H9 (cell line): ENCODE measurements around the gene LIG4. TPM values are rescaled to one million over a fixed set of nuclear protein-coding genes. Genes with fewer than 3 reads are reported as not detected.

Source experiments
- DNase-seq: peaks from one replicate; pipeline ENCODE4 v3.0.0-alpha.2; 2017
- H2AFZ ChIP-seq: one replicate; pipeline ENCODE4 v1.6.1; 2013; ENCODE audit warnings: mild to moderate bottlenecking, low read length, control low read depth, moderate library complexity
- H2AK5ac ChIP-seq: 2 replicates; pipeline ENCODE4 v1.6.1; 2013; ENCODE audit warnings: low read length, control low read depth, mixed read lengths; ENCODE audit not compliant: insufficient read length
- H2BK120ac ChIP-seq: one replicate; pipeline ENCODE4 v1.6.1; 2013; ENCODE audit warnings: low read depth, mild to moderate bottlenecking, low read length, control low read depth, inconsistent platforms; ENCODE audit not compliant: poor library complexity, severe bottlenecking
- H2BK12ac ChIP-seq: 2 replicates; pipeline ENCODE4 v1.6.1; 2013; ENCODE audit warnings: low read length, control low read depth, mixed read lengths, low read depth; ENCODE audit not compliant: insufficient read length
- H2BK15ac ChIP-seq: 2 replicates; pipeline ENCODE4 v1.6.1; 2013; ENCODE audit warnings: low read depth, low read length, control low read depth
- H2BK20ac ChIP-seq: one replicate; pipeline ENCODE4 v1.6.1; 2013; ENCODE audit warnings: low read depth, mild to moderate bottlenecking, low read length, control low read depth, inconsistent platforms; ENCODE audit not compliant: poor library complexity, severe bottlenecking
- H2BK5ac ChIP-seq: 2 replicates; pipeline ENCODE4 v1.6.1; 2013; ENCODE audit warnings: low read length, control low read depth, mixed read lengths; ENCODE audit not compliant: insufficient read length
- H3K14ac ChIP-seq: 2 replicates; pipeline ENCODE4 v1.6.1; 2013; ENCODE audit warnings: low read length, control low read depth; ENCODE audit not compliant: insufficient read depth
- H3K18ac ChIP-seq: 2 replicates; pipeline ENCODE4 v1.6.1; 2013; ENCODE audit warnings: low read depth, mild to moderate bottlenecking, mixed read lengths, low read length, control low read depth; ENCODE audit not compliant: insufficient read length
- H3K23ac ChIP-seq: 2 replicates; pipeline ENCODE4 v1.6.1; 2013; ENCODE audit warnings: low read length, control low read depth, mixed read lengths, low read depth; ENCODE audit not compliant: insufficient read length
- H3K23me2 ChIP-seq: 2 replicates; pipeline ENCODE4 v1.6.1; 2013; ENCODE audit warnings: low read depth, mild to moderate bottlenecking, mixed read lengths, low read length, control low read depth; ENCODE audit not compliant: insufficient read length, poor library complexity, severe bottlenecking
- H3K27ac ChIP-seq: 2 replicates; pipeline ENCODE4 v1.5.1; 2013; ENCODE audit warnings: low read length, control low read depth, mixed read lengths, low read depth; ENCODE audit not compliant: insufficient read length
- H3K27me3 ChIP-seq: 2 replicates; pipeline ENCODE4 v1.6.1; 2013; ENCODE audit warnings: low read length, control low read depth, inconsistent platforms; ENCODE audit not compliant: insufficient read depth
- H3K4ac ChIP-seq: 2 replicates; pipeline ENCODE4 v1.6.1; 2013; ENCODE audit warnings: low read depth, mild to moderate bottlenecking, control low read depth, inconsistent platforms, low read length, moderate library complexity
- H3K4me1 ChIP-seq: 2 replicates; pipeline ENCODE4 v1.6.1; 2013; ENCODE audit warnings: low read length, control low read depth, inconsistent platforms; ENCODE audit not compliant: insufficient read depth
- H3K4me2 ChIP-seq: 2 replicates; pipeline ENCODE4 v1.6.1; 2013; ENCODE audit warnings: low read length, control low read depth, mixed read lengths; ENCODE audit not compliant: insufficient read length, insufficient read depth
- H3K56ac ChIP-seq: 2 replicates; pipeline ENCODE4 v1.6.1; 2013; ENCODE audit warnings: low read depth, mild to moderate bottlenecking, mixed read lengths, low read length, control low read depth; ENCODE audit not compliant: insufficient read length
- H3K79me1 ChIP-seq: 2 replicates; pipeline ENCODE4 v1.6.1; 2013; ENCODE audit warnings: low read depth, mild to moderate bottlenecking, moderate library complexity, low read length, control low read depth, inconsistent platforms; ENCODE audit not compliant: insufficient read depth, poor library complexity, severe bottlenecking
- H3K79me2 ChIP-seq: 2 replicates; pipeline ENCODE4 v1.6.1; 2013; ENCODE audit warnings: low read length, control low read depth, inconsistent platforms; ENCODE audit not compliant: insufficient read depth
- H3K9ac ChIP-seq: 2 replicates; pipeline ENCODE4 v1.6.1; 2013; ENCODE audit warnings: low read length, control low read depth, mixed read lengths; ENCODE audit not compliant: insufficient read length; ENCODE audit errors: extremely low read depth
- H3K9me3 ChIP-seq: one replicate; pipeline ENCODE4 v1.6.1; 2013; ENCODE audit warnings: low read depth, low read length, inconsistent platforms; ENCODE audit not compliant: control insufficient read depth
- H3T11ph ChIP-seq: one replicate; pipeline ENCODE4 v1.6.1; 2013; ENCODE audit warnings: mild to moderate bottlenecking, low read length, control low read depth, inconsistent platforms
- H4K20me1 ChIP-seq: one replicate; pipeline ENCODE4 v1.6.1; 2013; ENCODE audit not compliant: control insufficient read depth, insufficient read length, insufficient read depth
- H4K5ac ChIP-seq: 2 replicates; pipeline ENCODE4 v1.6.1; 2013; ENCODE audit warnings: low read depth, mild to moderate bottlenecking, mixed read lengths, low read length, control low read depth; ENCODE audit not compliant: insufficient read length
- H4K8ac ChIP-seq: replicated peaks from 2 replicates; pipeline ENCODE4 v1.6.1; 2013; ENCODE audit warnings: low read length, control low read depth, mixed read lengths, low read depth; ENCODE audit not compliant: insufficient read length
- H4K91ac ChIP-seq: 2 replicates; pipeline ENCODE4 v1.6.1; 2013; ENCODE audit warnings: low read depth, mild to moderate bottlenecking, moderate library complexity, mixed read lengths, low read length, control low read depth; ENCODE audit not compliant: insufficient read length
- H3K27ac Mint-ChIP-seq, 3 experiments: 2 replicates in 2 of 3; 3 replicates in 1 of 3; pipeline ENCODE4 v1.8.0; 2020 to 2021; ENCODE audit warnings: mixed read lengths in 3 of 3, mild to moderate bottlenecking in 1 of 3, moderate library complexity in 1 of 3
- H3K27me3 Mint-ChIP-seq: 2 replicates; pipeline ENCODE4 v1.8.0; 2021; ENCODE audit warnings: low read depth, mild to moderate bottlenecking, moderate library complexity, mixed read lengths
- H3K36me3 Mint-ChIP-seq, 3 experiments: 2 replicates in 2 of 3; 3 replicates in 1 of 3; pipeline ENCODE4 v1.8.0; 2020 to 2021; ENCODE audit warnings: low read depth in 3 of 3, mixed read lengths in 3 of 3; ENCODE audit not compliant: insufficient read depth in 1 of 3
- H3K4me1 Mint-ChIP-seq, 2 experiments: 2 replicates each; pipeline ENCODE4 v1.8.0; 2020; ENCODE audit warnings: mixed read lengths in 2 of 2
- H3K4me3 Mint-ChIP-seq, 2 experiments: 2 replicates in 1 of 2; 3 replicates in 1 of 2; pipeline ENCODE4 v1.8.0; 2020 to 2021; ENCODE audit warnings: mild to moderate bottlenecking in 2 of 2, mixed read lengths in 2 of 2, moderate library complexity in 1 of 2
- H3K9me3 Mint-ChIP-seq, 2 experiments: 2 replicates in 1 of 2; 3 replicates in 1 of 2; pipeline ENCODE4 v1.8.0; 2020; ENCODE audit warnings: mild to moderate bottlenecking in 2 of 2, mixed read lengths in 2 of 2, moderate library complexity in 1 of 2
- WGBS: extraction: QIAGEN DNeasy Blood & Tissue Kit; methylation state at CpG from one replicate; pipeline ENCODE4 v1.1.7; 2013; ENCODE audit warnings: missing lambda C conversion rate, low lambda C conversion rate, mixed read lengths; ENCODE audit not compliant: insufficient read length; ENCODE audit errors: extremely low coverage; 5-methylcytosine and 5-hydroxymethylcytosine counted together
- total RNA-seq: library from RNA; stranded (reverse); gene quantifications from 2 replicates; pipeline ENCODE4 v1.2.1, GENCODE V29; 2021
- TF ChIP-seq, protein P1 (sequence below): fragments of 200-600 bp; sonication (generic); conservative IDR thresholded peaks from 3 replicates; pipeline ENCODE4 v1.8.0; 2021; ENCODE audit warnings: antibody characterized with exemption, mild to moderate bottlenecking

Gene LIG4
- total RNA-seq, 1 experiment from 2014 or later = 5.6 TPM

- Histone ChIP-seq H2BK20ac (no peak overlapping the region), H4K8ac (no peak overlapping the region), H2BK15ac (no peak overlapping the region), H3K23ac (no peak overlapping the region), H3K9me3 (no peaks in the 10 kb centered on the region), H3K27me3 (no peaks in the 10 kb centered on the region), H3K56ac (no peak overlapping the region), H3T11ph (no peak overlapping the region), H3K79me1 (no peaks in the 10 kb centered on the region), H3K4me1 (no peaks in the 10 kb centered on the region), H3K23me2 (no peaks in the 10 kb centered on the region), H3K27ac (no peak overlapping the region), H2BK12ac (no peak overlapping the region), H3K4me2 (no peak overlapping the region), H3K18ac (no peak overlapping the region), H3K79me2 (no peaks in the 10 kb centered on the region), H4K20me1 (no peaks in the 10 kb centered on the region), H2BK120ac (no peak overlapping the region), H2BK5ac (no peak overlapping the region), H2AK5ac (no peak overlapping the region), H2AFZ (no peak overlapping the region), H3K9ac (no peak overlapping the region), H3K4ac (no peak overlapping the region), H4K5ac (no peak overlapping the region), H3K14ac (no peak overlapping the region), H4K91ac (no peak overlapping the region)
- no peak overlapping the region for H3K4me3 Mint-ChIP-seq
- H3K9me3 Mint-ChIP-seq = peaks cover 17 to 19% of the 10 kb centered on the region in 2 experiments
- peaks cover 0 to 10% (median 0%) of the 10 kb centered on the region in 3 experiments; a peak in 4 of 7 replicates for H3K36me3 Mint-ChIP-seq
- TF ChIP-seq, protein P1, sequence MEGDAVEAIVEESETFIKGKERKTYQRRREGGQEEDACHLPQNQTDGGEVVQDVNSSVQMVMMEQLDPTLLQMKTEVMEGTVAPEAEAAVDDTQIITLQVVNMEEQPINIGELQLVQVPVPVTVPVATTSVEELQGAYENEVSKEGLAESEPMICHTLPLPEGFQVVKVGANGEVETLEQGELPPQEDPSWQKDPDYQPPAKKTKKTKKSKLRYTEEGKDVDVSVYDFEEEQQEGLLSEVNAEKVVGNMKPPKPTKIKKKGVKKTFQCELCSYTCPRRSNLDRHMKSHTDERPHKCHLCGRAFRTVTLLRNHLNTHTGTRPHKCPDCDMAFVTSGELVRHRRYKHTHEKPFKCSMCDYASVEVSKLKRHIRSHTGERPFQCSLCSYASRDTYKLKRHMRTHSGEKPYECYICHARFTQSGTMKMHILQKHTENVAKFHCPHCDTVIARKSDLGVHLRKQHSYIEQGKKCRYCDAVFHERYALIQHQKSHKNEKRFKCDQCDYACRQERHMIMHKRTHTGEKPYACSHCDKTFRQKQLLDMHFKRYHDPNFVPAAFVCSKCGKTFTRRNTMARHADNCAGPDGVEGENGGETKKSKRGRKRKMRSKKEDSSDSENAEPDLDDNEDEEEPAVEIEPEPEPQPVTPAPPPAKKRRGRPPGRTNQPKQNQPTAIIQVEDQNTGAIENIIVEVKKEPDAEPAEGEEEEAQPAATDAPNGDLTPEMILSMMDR = no peak
- DNase-seq = no peak
- no CpG with 5 or more reads among the region's 3 CpGs for WGBS
- no peaks in the 10 kb centered on the region for H3K4me1 Mint-ChIP-seq
- H3K27ac Mint-ChIP-seq = no peak overlapping the region; a peak in 1 of 7 replicates
- H3K27me3 Mint-ChIP-seq = no peaks in the 10 kb centered on the region
These were observed 46.4 kb downstream of the LIG4 start for GRCh38 chr13:108168929-108169328.
